ENCODE measurements around the gene CALY.

GRCh38 chr10:133277993-133278576 lies 58.6 kb downstream of the CALY start:
- TF ChIP-seq CTCF (conservative IDR thresholded peaks at IDR 0.05; ENCODE audit: low read length), result no peak
- TF ChIP-seq EZH2phosphoT487 (IDR thresholded peaks at IDR 0.05; ENCODE audit: borderline replicate concordance), result no peak

Data from Loucy (cell line).